ENCODE results near the gene MSRB2. TPM values are rescaled to one million over a fixed set of nuclear protein-coding genes. Genes with fewer than 3 reads are reported as not detected.
"Not testable (repeated sequence)": the region's sequence is repeated elsewhere in the genome, so short reads cannot be mapped to it uniquely, and the experiment has no call there.

Gene MSRB2
- polyA plus RNA-seq, 4 donors, result 43.4 to 50.0 (median 46.6) TPM

GRCh38 chr10:23069019-23069815 is 26.2 kb upstream of the MSRB2 start:
- no peak for DNase-seq (ENCODE audit: low read depth in 4 of 4, low spot score in 3 of 4)

- DNase-seq (ENCODE audit: low read depth in 4 of 4, low spot score in 3 of 4), result not testable (repeated sequence)
These were observed 25.1 kb upstream of the MSRB2 start for GRCh38 chr10:23070092-23070912.

- no peak for DNase-seq (ENCODE audit: low read depth in 4 of 4, low spot score in 3 of 4)
These were observed 24.5 kb upstream of the MSRB2 start for GRCh38 chr10:23070913-23071218.

- DNase-seq (ENCODE audit: low read depth in 4 of 4, low spot score in 3 of 4), result not testable (repeated sequence)
These were observed 22.8 kb upstream of the MSRB2 start for GRCh38 chr10:23072593-23072992.

GRCh38 chr10:23073527-23073926 is 21.9 kb upstream of the MSRB2 start:
- DNase-seq (ENCODE audit: low read depth in 4 of 4, low spot score in 3 of 4), result no peak

- DNase-seq (ENCODE audit: low read depth in 4 of 4, low spot score in 3 of 4), result no peak
These were observed 19.7 kb upstream of the MSRB2 start for GRCh38 chr10:23075672-23076071.

- DNase-seq (ENCODE audit: low read depth in 4 of 4, low spot score in 3 of 4), result no peak
These were observed 17.3 kb upstream of the MSRB2 start for GRCh38 chr10:23078114-23078513.

- DNase-seq (ENCODE audit: low read depth in 4 of 4, low spot score in 3 of 4), result no peak
These were observed 15.7 kb upstream of the MSRB2 start for GRCh38 chr10:23079700-23080099.

GRCh38 chr10:23080262-23080661 is 15.1 kb upstream of the MSRB2 start:
- DNase-seq (ENCODE audit: low read depth in 4 of 4, low spot score in 3 of 4), result no peak

GRCh38 chr10:23081221-23081750 is 14.1 kb upstream of the MSRB2 start:
- DNase-seq (ENCODE audit: low read depth in 4 of 4, low spot score in 3 of 4), result no peak

- no peak for DNase-seq (ENCODE audit: low read depth in 4 of 4, low spot score in 3 of 4)
These were observed 13.5 kb upstream of the MSRB2 start for GRCh38 chr10:23081891-23082290.

GRCh38 chr10:23088609-23089008 is 6.8 kb upstream of the MSRB2 start:
- no peak for DNase-seq (ENCODE audit: low read depth in 4 of 4, low spot score in 3 of 4)

GRCh38 chr10:23094786-23095403 is 484 bp upstream of the MSRB2 start:
- no peak for DNase-seq (ENCODE audit: low read depth in 4 of 4, low spot score in 3 of 4)

- DNase-seq (ENCODE audit: low read depth in 4 of 4, low spot score in 3 of 4), result no peak
These were observed 805 bp downstream of the MSRB2 start for GRCh38 chr10:23095966-23096801.

GRCh38 chr10:23096802-23097549 is 1.6 kb downstream of the MSRB2 start:
- DNase-seq (ENCODE audit: low read depth in 4 of 4, low spot score in 3 of 4), result no peak

GRCh38 chr10:23099079-23099478 is 3.7 kb downstream of the MSRB2 start:
- DNase-seq (ENCODE audit: low read depth in 4 of 4, low spot score in 3 of 4), result no peak

GRCh38 chr10:23099816-23100215 is 4.4 kb downstream of the MSRB2 start:
- no peak for DNase-seq (ENCODE audit: low read depth in 4 of 4, low spot score in 3 of 4)

GRCh38 chr10:23100331-23101030 is 5.1 kb downstream of the MSRB2 start:
- DNase-seq (ENCODE audit: low read depth in 4 of 4, low spot score in 3 of 4), result no peak

Measured in right renal pelvis (tissue), 4 donors.